Right lobe of liver (tissue), 6 donors: Measurements from ENCODE around the gene GPR89B. TPM values are rescaled to one million over a fixed set of nuclear protein-coding genes. Genes with fewer than 3 reads are reported as not detected.

Experiments
- ATAC-seq, 4 donors: fragments of 200-7000 bp; cut with Tn5 transposase; one replicate each; pipeline ENCODE4 v1.9.1; 2020; ENCODE audit warnings: mild to moderate bottlenecking in 4 of 4, moderate library complexity in 4 of 4
- DNase-seq, 3 donors: peaks; one replicate each; pipeline ENCODE4 v3.0.0-alpha.2; 2020
- H3K27ac ChIP-seq, 3 donors: fragments of 200-600 bp; one replicate each; pipeline ENCODE4 v1.8.0; 2022
- H3K27me3 ChIP-seq, 2 donors: fragments of 200-600 bp; one replicate each; pipeline ENCODE4 v1.8.0; 2022
- H3K36me3 ChIP-seq, 4 donors: fragments of 200-600 bp; sonication (generic) in 1 of 4; one replicate each; pipeline versions ENCODE4 v1.5.1 to v1.8.0; 2017 to 2022; ENCODE audit warnings: control low read depth in 1 of 4
- H3K4me1 ChIP-seq, 4 donors: fragments of 200-600 bp; sonication (generic) in 1 of 4; one replicate each; pipeline versions ENCODE4 v1.5.1 to v1.8.0; 2017 to 2022; ENCODE audit warnings: control low read depth in 1 of 4
- H3K4me3 ChIP-seq, 3 donors: fragments of 200-600 bp; one replicate each; pipeline ENCODE4 v1.8.0; 2022
- H3K9me3 ChIP-seq, 4 donors: fragments of 200-600 bp; sonication (generic) in 1 of 4; one replicate each; pipeline versions ENCODE4 v1.5.1 to v1.8.0; 2017 to 2022; ENCODE audit warnings: control low read depth in 1 of 4
- POLR2A ChIP-seq: fragments of 450-650 bp; IDR thresholded peaks from one replicate; pipeline ENCODE4 v1.6.1; 2017; ENCODE audit warnings: antibody characterized with exemption, mild to moderate bottlenecking
- WGBS: methylation state at CpG from one replicate; pipeline ENCODE4 v1.1.6; 2018; ENCODE audit warnings: low coverage, low lambda C conversion rate; ENCODE audit not compliant: insufficient coverage; ENCODE audit errors: missing lambda C conversion rate; 5-methylcytosine and 5-hydroxymethylcytosine counted together
- intact Hi-C, 2 donors: fragments of 100-400 bp; cut with DNase I; formaldehyde crosslinking; loops; one replicate each; pipeline versions ENCODE4 v1.11.2 to v1.14.1; 2022
- total RNA-seq, 6 experiments: library from RNA; depleted of rRNA in 2 of 6; stranded (reverse); fragments of >200 nt in 2 of 6; fragmentation: NEBNext Ultra II Directional in 3 of 6; extraction: Animal tissue kit (Norgen Biotek cat#: 25700) in 3 of 6; gene quantifications; one replicate each; pipeline versions ENCODE4 v1.1.0 to v1.2.4, GENCODE V29; 2016 to 2023
- TF ChIP-seq, protein P1 (sequence below), 4 donors: fragments of 200-600 bp in 3 of 4; fragments of 450-650 bp in 1 of 4; IDR thresholded peaks; one replicate each; pipeline versions ENCODE4 v1.5.1 to v1.8.0; 2016 to 2022; ENCODE audit warnings: antibody characterized with exemption in 4 of 4, mild to moderate bottlenecking in 2 of 4
- donor health status: DM: no; HTN: yes; CAD: no.
- donor health status: DM: no; HTN: no; CAD: no.
- donor health status: DM: no; HTN: no; CAD: no.
- donor health status: DM: no; HTN: yes; CAD: no.
- donor health status: DM: no; HTN: yes; CAD: no.

GPR89B gene
- total RNA-seq, 6 experiments from 2014 or later, result 5.7 to 15.7 (median 8.7) TPM

DNA sequence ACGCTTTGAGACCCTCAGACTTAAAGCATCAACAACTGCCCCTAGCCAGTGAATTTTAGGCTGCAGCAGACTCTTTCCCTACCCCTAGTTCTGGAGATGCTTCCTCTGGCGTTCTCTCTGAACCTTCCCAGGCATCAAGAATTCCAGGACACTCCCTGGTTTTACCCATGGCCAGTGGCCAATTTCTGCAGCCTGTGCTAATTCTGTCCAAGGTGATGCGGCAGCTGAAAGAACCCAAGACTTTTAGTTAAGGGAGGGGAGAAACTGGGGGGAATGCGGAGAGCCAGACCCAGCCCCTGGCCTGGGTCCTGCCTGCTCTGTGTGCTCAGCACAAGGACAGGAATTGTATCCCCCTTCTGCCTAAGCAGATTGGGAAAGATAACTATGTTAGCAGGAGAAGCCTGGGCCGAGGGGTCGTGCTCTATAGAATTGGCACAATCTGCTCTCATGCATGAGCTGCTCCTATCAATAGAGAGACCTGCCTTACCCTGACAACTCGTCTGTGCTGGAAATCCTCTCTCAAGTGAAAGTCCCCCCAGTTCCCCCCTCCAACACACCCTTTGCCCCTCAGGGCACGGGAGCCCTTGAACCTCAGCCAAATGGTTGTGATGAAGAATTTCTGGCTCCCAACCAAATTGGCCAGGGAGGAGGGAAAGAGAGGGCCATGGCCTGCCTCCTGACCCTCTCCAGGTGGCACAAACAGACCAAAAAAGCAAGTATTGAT is 31.0 kb upstream of the GPR89B start:
- Histone ChIP-seq H3K27ac (no peak overlapping the region), H3K27me3 (no peaks in the 10 kb centered on the region), H3K9me3 (no peaks in the 10 kb centered on the region), H3K4me3 (no peak overlapping the region), H3K4me1 (peaks cover 0 to 11% (median 0%) of the 10 kb centered on the region in 4 donors), H3K36me3 (no peaks in the 10 kb centered on the region)
- 50% methylated on average over 1 of the region's 8 CpGs for WGBS
- ATAC-seq (peak; percentile 66 to 85 (median 76)), DNase-seq (peak in 2 of 3 donors; percentile 64 to 76)
- no peak for TF ChIP-seq POLR2A
- TF ChIP-seq, protein P1, sequence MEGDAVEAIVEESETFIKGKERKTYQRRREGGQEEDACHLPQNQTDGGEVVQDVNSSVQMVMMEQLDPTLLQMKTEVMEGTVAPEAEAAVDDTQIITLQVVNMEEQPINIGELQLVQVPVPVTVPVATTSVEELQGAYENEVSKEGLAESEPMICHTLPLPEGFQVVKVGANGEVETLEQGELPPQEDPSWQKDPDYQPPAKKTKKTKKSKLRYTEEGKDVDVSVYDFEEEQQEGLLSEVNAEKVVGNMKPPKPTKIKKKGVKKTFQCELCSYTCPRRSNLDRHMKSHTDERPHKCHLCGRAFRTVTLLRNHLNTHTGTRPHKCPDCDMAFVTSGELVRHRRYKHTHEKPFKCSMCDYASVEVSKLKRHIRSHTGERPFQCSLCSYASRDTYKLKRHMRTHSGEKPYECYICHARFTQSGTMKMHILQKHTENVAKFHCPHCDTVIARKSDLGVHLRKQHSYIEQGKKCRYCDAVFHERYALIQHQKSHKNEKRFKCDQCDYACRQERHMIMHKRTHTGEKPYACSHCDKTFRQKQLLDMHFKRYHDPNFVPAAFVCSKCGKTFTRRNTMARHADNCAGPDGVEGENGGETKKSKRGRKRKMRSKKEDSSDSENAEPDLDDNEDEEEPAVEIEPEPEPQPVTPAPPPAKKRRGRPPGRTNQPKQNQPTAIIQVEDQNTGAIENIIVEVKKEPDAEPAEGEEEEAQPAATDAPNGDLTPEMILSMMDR (IDR thresholded peaks at IDR 0.05), result peak in 1 of 4 donors; percentile 27
- intact Hi-C loops, result no loop called here

- Histone ChIP-seq H3K4me1 (peaks cover 0 to 11% (median 0%) of the 10 kb centered on the region in 4 donors), H3K27me3 (no peaks in the 10 kb centered on the region), H3K9me3 (no peaks in the 10 kb centered on the region), H3K36me3 (no peaks in the 10 kb centered on the region), H3K4me3 (no peak overlapping the region), H3K27ac (no peak overlapping the region)
- TF ChIP-seq, protein P1 (IDR thresholded peaks at IDR 0.05), result no peak
- no peak for TF ChIP-seq POLR2A
- DNase-seq, result no peak
- no peak for ATAC-seq
- WGBS, result 67% methylated on average over 2 of the region's 4 CpGs
- intact Hi-C loops, result no loop called here
Observed at GRCh38 chr1:147897789-147898188, 30.4 kb upstream of the GPR89B start.

DNA sequence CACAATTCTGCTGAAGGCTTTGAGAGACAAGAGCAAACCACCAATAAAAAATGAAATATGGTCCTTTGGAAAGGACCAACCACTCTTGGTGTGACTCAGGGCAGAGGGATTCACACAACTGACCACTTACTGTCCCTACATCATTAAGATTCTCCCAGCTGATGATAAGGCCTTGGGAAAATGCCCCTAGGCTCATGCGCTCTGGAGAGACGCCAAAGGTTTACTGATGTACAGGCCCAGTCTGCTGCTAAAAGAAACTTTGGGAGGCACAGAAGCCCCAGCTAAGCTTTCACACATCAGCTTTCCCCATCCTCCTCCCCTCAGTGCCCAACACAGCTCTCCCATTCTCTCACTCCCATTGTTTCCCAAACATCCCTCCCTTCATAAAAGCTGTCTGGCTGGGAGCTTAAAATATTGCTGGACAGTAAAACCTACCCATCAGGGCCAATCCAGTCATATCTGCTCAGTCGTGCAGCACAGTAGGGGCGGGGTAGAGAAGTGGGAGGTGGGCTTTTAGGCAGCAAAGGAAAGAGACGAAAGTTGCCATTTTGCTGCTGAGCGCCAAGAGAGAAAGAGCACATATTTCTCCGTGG is 25.9 kb upstream of the GPR89B start, which contains the start of gene GJA8:
Gene GJA8 (plus strand): TSS at position 543 of the 593 bp plus-strand sequence. CDS start 5,161 bp downstream, outside the sequence.
- H3K27ac ChIP-seq, result no peak within 1 kb of the TSS
- H3K4me3 ChIP-seq, result no peak within 1 kb of the TSS
- ATAC-seq, result no peak
- DNase-seq, result no peak
- H3K9me3 ChIP-seq, result no peaks in the 10 kb centered on the region
- TF ChIP-seq, protein P1 (IDR thresholded peaks at IDR 0.05), result no peak
- no peak for TF ChIP-seq POLR2A
- intact Hi-C loops, result no loop called here
- 78% methylated on average over 7 of the region's 7 CpGs for WGBS
- no peaks in the 10 kb centered on the region for H3K36me3 ChIP-seq
- peaks cover 0 to 8% (median 0%) of the 10 kb centered on the region in 4 donors for H3K4me1 ChIP-seq
- H3K27me3 ChIP-seq, result no peaks in the 10 kb centered on the region

- no peaks in the 10 kb centered on the region for H3K27me3 ChIP-seq
- WGBS, result 48% methylated on average over 3 of the region's 3 CpGs
- DNase-seq (no peak), ATAC-seq (no peak)
- no peaks in the 10 kb centered on the region for H3K36me3 ChIP-seq
- H3K9me3 ChIP-seq, result no peaks in the 10 kb centered on the region
- intact Hi-C loops, result no loop called here
- H3K4me3 ChIP-seq, result no peak overlapping the region
- H3K4me1 ChIP-seq, result no peaks in the 10 kb centered on the region
- no peak for TF ChIP-seq POLR2A
- TF ChIP-seq, protein P1 (IDR thresholded peaks at IDR 0.05), result no peak
- no peak overlapping the region for H3K27ac ChIP-seq
Observed at GRCh38 chr1:147904726-147905125, 23.5 kb upstream of the GPR89B start.
